HG03045 (cell line): Measurements from ENCODE around the gene INSM2.

Source experiments
- ATAC-seq: cut with Tn5 transposase; IDR thresholded peaks from one replicate; pipeline ENCODE4 v1.9.1; 2021; ENCODE audit warnings: mild to moderate bottlenecking, moderate library complexity; ENCODE audit not compliant: unreplicated experiment

The INSM2 gene, protein sequence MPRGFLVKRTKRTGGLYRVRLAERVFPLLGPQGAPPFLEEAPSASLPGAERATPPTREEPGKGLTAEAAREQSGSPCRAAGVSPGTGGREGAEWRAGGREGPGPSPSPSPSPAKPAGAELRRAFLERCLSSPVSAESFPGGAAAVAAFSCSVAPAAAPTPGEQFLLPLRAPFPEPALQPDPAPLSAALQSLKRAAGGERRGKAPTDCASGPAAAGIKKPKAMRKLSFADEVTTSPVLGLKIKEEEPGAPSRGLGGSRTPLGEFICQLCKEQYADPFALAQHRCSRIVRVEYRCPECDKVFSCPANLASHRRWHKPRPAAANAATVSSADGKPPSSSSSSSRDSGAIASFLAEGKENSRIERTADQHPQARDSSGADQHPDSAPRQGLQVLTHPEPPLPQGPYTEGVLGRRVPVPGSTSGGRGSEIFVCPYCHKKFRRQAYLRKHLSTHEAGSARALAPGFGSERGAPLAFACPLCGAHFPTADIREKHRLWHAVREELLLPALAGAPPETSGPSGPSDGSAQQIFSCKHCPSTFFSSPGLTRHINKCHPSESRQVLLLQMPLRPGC

DNA sequence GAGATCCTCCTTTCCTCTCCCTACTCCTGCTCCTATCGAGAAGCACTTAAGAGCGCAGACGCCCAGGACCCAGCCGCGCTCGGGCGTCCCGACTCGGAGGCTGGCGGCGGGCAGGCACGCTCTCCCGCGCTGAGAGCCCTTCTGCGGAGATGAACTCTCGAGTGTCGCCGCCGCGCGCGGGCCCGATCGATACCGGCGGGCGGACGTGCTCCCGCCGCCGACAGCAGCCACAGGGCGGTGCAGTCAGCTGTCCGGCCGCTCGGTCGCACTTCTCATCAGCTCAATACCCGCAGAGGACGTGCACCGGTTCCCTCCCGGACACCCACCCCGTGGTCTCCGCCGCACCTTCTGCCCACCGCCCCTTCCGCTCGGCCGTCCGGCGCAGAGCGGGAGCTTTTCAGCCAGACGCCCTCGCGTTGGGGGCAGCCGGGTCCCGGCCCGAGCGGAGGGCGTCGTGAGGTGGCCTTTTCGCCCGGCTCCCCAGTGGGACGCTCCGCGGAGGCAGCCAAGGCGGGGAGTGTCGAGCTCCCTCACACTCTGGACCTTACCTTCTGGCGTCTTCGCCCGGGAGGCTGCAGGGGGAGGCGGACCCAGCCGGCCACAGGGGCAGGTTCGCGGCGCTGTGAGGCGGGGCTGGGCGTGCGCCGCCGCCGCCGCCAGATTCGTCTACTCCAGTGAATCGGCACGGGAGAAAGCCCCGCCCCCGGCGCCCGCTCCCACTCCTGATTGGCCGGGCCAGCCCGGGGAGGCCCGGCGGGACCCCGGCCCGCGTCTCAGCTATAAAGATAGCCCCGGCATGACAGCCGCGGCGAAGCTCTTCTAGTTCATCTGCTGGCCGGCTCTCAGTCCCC is at the start of gene INSM2:
TSS of gene INSM2 (plus strand) at position 808 of the 851 bp plus-strand sequence. CDS start 89 bp downstream, outside the sequence.
- ATAC-seq = peak; percentile 74

DNA sequence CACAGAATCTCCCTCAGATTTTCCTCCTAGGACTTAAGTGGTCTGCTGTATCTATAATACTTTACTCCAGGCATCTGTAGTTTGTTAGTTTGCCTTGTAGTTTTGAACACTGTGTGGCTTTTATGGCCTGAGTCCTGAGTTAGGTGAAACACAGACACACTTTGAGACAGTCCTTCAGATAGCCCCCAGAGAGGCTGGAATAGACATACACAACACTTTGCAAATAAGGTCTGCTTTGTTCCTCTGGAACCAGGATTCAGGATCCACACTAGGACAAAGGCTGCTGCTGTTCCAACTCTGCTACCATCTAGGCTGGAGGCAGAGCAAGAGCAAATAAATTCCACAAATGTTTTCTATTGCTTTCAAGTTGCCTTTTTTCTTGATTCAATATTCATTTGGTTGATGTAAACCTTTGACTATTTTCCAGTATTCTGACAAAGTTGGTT is 41.4 kb upstream of the INSM2 start:
- ATAC-seq = no peak

DNA sequence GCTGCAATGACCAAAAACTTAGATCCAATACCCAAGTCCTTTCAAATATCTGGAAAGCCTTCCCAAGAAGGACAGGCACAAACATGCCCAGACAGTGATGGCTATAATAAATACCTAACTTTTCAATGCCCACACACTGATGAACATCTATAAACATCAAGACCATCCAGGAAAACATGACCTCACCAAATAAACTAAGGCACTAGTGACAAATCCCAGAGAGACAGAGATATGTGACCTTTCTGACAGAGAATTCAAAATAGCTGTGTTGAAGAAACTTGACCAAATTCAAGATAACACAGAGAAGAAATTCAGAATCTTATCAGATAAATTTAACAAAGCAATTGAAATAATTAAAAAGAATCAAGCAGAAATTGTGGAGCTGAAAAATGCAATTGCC is 38.7 kb upstream of the INSM2 start:
- no peak for ATAC-seq

DNA sequence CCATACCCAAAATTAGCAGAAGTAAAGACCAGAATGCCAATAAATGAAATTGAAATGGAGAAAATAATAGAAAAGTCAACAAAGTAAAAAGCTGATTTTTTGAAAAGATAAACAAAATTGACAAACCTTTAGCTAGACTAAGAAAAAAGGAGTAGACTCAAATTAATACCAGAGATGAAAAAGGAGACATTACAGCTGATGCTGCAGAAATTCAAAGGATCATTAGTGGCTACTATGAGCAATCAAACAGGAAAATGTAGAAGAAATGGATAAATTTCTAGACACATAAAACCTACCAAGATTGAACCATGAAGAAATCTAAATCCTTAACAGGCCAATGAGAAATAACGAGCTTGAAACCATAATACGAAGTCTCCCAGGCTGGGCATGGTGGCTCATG is 34.8 kb upstream of the INSM2 start:
- no peak for ATAC-seq

DNA sequence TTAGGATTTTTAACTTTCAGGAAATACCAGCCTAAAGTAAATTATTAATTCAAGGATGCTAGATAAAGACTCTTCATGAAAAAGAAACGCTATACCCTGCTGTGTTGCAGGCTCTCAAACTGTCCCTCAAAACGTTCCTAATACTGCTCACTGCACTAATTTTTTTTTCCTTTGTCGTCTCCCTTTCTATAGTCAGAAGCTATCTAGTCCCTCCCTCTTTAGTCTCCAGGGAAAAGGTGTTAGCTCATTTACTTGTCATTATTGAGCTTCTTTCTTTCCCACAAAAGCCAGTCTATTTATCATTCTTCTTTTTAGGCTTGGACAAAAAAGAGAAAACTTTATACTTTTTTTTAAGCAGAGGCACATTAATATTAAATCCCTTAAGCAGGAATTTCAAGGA is 30.3 kb upstream of the INSM2 start:
- ATAC-seq = no peak

DNA sequence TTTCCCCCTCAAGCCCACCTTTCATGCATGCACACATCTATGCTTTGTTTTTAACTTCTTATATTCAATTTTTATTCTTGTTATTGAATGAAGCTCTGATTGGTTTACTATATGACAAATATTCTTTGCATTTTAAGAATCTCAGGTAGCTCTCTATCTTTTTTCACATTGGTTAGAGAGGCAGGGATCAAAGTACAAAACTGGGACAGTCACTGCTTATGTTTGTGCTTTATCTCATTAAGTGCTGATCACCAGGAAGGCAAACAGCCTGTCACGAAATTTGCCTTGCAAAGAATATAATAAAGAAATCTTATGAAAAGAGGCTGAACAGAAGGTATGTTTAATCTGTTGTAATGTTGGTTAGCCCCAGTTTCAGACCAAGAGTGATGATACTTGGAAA is 29.7 kb upstream of the INSM2 start:
- no peak for ATAC-seq

DNA sequence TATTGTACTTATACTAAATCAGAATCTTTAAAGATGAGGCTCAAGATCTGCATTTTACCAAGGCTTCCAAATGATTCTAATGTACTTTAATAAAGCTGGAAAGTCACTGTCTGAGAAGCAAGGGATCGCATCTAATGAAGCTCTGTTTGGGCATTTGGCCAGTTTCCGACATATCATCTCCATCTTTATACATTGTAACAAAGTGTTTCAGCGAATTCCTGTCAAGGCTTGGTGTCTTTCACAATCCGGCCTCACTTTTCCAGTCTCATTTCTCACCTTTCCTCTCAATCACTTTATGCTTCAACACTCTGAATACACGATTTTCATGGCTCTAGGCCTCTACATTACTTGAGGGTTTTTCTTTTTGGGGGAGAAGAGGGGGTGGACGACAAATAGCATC is 27.5 kb upstream of the INSM2 start:
- no peak for ATAC-seq

DNA sequence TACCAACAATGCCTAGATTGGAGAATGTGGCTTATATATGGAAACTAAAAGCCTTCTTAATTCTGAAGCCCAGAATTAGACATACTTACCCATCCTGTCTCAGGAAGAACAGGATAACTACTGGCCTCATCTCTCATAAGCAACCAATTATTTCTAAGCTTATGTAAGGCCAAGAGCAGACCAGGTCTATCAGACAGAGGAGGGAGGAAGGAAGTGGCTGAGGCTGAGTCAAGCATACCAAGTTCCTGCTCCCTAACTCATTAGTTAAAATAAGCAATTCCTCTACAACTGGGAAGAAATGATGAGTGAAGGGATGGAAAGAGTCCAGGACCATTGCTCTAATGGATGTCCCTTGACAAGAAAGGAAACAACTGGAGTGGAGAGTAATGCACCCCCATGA is 27.0 kb upstream of the INSM2 start:
- no peak for ATAC-seq

DNA sequence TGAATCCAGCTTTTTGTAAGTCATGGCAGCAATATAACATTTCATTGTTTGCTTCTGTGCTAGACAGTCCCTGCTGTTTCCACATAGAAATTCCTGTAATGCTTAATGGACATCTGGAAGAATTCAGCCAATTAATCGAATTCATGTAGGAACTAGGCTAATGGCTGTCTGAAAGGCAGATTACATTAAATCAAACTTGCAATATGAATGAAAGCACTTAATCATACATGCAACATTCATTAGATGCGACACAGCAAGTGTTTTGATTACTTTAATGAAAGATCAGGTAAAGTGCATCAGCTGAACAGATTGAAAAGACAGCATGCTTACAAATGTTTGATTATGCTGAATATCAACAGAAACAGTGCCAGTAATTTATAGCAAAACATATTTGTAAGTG is 24.1 kb upstream of the INSM2 start:
- ATAC-seq = no peak

DNA sequence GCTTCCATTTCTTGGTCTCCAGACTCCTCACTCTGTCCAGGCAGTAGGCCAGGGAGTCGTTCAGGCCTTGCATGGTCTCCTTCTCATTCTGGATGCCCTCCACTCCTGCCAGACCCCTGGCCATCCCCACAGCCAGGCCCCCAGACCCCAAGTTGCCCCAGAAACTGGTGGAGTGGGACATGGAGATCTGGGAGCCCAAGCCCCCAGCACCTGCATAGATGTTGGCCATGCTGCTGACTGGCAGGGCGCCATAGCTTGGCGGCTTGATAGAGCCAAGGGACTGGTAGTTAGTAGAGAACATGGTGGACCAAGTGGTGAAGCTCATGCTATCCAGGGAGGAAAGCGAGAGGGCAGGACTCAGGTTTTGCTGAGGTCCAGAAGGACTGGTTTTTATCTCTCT is 21.2 kb upstream of the INSM2 start:
- no peak for ATAC-seq

DNA sequence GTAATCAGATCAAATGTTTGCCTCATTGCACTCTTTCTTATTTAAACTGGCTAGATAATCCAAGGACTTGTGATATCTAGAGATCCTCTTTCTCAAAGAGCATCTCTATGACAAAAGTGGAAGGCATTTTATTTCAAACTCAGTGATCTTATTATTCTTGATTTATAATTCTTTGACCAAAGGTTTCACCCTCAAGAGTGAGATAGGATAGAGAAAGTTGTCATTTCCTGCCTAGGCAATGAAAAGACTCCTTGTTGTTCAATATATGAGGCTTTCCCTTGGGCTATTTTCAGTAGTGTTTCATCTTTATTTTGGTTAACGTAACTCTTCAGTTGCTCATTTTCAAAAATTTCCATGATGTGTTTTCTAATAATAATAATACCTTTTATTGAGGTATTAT is 18.0 kb upstream of the INSM2 start:
- no peak for ATAC-seq

DNA sequence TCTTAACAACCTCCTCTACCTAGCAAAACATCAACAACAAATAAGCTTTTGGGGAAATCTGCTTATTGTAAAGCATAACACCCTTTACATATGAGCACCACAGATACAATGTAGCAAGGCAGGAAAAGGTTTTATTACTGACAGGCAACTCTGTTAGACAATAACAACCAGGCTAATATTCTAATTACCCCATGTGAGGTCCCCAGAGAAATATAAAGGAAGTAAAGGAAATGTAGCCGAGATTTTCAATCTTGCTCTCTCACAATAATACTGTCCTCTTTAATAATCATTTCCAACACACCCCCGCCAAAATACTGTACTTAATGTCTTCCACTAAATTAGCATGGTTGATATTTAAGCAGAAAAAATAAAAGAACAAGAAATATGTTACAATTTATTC is 14.0 kb upstream of the INSM2 start:
- ATAC-seq = no peak

DNA sequence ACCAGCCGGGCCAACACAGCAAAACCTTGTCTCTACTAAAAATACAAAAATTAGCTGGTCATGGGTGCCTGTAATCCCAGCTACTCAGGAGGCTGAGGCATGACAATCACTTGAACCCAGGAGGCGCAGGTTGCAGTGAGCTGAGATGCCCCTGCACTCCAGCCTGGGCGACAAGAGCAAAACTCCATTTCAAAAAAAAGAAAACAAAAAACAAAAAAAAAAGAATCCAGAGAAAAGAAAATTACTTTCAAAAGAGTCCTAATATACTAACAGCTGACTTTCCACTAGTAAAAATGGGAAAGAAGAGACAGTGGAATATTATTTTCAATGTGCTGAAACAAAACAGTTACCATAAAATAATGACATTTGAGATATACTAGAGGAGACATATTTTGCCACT is 8.3 kb upstream of the INSM2 start:
- no peak for ATAC-seq

DNA sequence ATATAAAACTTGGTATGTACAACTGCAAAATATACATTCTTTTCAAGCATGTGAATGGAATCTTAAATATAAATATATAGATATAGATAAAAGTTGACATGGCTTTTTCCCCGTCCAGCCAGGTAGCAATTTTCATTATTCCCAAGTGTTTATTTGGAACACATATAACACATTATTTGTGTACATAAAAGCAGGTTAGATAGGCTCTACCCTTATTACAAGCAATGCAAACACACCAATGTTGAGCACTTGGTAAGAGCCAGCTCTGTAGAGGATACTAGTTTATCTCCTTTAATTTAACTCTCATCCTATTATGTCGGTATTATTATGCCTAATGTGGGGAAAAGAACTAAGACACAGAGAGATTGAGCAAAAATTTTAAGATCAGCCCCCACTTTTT is 7.0 kb upstream of the INSM2 start:
- no peak for ATAC-seq

DNA sequence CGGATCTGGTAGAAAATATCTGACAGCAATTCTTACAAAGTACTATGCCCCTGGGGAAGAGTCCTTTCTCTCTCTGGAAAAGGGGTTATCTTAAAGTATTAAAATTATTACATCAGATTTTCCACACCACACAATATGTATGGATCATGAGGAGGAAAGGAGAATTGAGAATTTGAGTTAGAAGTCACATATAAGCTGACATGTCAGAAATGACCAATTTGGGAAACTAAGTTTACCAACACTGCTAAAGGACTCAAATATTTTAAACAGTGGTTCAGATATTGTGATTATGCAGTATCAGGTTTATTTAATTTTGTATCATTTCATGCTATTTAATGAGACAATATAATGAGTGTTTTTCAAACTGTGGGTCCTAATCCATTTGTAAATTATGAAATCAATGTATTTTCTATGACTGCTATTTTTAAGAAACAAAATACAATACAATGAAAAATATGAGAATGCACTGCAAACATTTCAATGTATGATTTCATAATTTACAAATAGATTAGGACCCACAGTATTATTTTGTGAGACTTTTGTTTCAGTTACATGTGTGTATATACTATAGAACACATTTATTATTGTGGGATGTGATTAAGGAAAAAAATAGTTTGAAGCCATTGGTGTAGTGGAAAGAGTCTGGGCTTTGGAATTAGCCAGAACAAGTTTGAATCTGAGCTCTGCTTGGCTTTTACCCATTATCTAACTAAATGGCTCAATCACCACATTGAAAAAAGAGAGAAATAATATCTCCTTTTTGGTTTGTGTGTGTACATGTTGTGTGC is 1.8 kb upstream of the INSM2 start:
- no peak for ATAC-seq

DNA sequence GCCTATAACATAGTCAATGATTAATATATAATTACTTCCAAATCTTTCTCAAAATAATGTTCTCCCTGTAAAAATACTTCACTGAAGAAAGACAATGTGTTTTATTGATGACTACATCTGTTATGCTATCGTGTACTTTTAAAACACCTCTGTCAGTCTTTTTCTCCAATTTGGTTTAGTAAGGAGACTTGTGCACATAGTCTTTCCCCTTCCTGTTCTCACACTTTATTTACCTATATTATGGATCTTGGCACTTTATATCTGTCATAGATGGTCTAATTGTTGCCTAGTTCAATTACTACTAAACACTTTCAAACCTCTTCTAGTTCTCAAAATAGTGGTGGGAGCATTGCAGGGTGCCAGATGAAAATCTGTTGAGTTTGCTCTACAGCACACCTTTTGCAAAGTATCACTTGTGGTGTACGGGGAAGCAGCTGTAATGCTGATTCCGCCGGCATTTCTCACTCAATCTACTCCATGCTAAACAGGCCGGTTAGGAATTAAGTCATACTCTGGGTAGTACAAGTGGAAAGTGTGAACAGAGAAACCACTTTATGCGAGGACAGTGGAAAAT is 1.1 kb upstream of the INSM2 start:
- ATAC-seq = no peak

DNA sequence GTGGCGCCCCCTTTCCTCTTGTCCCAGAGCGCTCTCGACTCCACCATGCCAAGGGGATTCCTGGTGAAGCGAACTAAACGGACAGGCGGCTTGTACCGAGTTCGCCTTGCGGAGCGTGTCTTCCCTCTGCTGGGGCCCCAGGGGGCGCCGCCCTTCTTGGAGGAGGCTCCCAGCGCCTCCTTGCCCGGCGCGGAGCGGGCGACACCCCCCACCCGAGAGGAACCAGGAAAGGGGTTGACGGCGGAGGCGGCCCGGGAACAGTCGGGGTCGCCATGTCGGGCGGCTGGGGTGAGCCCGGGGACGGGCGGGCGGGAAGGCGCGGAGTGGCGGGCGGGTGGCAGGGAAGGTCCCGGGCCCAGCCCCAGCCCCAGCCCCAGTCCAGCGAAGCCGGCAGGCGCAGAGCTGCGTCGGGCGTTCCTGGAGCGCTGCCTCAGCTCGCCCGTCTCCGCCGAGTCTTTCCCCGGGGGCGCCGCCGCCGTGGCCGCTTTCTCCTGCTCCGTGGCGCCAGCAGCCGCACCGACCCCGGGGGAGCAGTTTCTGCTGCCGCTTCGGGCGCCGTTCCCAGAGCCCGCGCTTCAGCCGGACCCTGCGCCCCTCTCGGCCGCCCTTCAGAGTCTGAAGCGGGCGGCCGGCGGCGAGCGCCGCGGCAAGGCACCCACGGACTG is 376 bp downstream of the INSM2 start:
- ATAC-seq = peak; percentile 21

DNA sequence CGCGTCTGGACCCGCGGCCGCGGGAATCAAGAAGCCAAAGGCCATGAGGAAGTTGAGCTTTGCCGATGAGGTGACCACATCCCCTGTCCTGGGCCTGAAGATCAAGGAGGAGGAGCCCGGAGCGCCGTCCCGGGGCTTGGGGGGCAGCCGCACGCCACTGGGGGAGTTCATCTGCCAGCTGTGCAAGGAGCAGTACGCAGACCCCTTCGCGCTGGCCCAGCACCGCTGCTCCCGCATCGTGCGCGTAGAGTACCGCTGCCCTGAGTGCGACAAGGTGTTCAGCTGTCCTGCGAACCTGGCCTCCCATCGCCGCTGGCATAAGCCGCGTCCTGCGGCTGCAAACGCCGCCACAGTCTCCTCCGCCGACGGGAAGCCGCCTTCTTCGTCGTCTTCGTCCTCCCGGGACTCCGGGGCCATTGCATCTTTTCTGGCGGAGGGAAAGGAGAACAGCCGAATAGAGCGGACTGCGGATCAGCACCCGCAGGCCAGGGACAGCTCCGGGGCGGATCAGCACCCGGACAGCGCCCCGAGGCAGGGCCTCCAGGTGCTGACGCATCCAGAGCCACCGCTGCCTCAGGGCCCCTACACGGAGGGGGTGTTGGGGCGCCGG is 1.0 kb downstream of the INSM2 start:
- peak; percentile 62 for ATAC-seq

DNA sequence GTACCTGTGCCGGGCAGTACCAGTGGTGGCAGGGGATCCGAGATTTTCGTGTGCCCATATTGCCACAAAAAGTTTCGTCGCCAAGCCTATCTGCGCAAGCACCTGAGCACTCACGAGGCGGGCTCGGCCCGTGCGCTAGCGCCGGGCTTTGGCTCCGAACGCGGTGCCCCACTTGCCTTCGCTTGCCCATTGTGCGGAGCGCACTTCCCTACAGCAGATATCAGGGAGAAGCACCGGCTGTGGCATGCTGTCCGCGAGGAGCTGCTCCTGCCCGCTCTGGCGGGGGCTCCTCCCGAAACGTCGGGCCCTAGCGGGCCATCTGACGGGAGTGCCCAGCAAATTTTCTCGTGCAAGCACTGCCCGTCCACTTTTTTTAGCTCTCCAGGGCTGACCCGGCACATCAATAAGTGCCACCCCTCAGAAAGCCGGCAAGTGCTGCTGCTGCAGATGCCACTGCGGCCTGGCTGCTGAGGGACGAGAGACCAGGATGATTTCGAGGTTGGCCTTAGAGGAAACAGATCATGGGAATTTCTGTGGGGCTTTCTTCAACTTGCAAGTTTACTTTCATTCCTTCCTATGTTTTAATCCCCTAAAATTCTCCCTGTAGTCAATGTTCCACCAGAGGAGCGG is 1.6 kb downstream of the INSM2 start:
- ATAC-seq = peak; percentile 6
